CD4-positive, alpha-beta memory T cell (primary cell): ENCODE results near the gene ZFP1. TPM values are rescaled to one million over a fixed set of nuclear protein-coding genes. Genes with fewer than 3 reads are reported as not detected.

Experiments used
- CTCF ChIA-PET: fragments of 350-600 bp; sonication (Branson Sonifier 250); formaldehyde crosslinking; loops from one replicate; lab custom pipeline; 2021; ENCODE audit warnings: inconsistent platforms; ENCODE audit not compliant: partially characterized antibody; lab: Charles Lee
- POLR2A ChIA-PET: fragments of 350-600 bp; sonication (Branson Sonifier 250); formaldehyde crosslinking; loops from one replicate; lab custom pipeline; 2021; ENCODE audit not compliant: partially characterized antibody; lab: Charles Lee
- DNase-seq, 5 donors: peaks; one replicate each; pipeline versions ENCODE4 v3.0.0 to v3.0.0-alpha.2; 2020 to 2022; ENCODE audit warnings: mixed read lengths in 1 of 5
- H3K27ac ChIP-seq: one replicate; pipeline ENCODE4 v1.7.0; 2013; ENCODE audit warnings: low read depth, low read length
- H3K27me3 ChIP-seq: 2 replicates; pipeline ENCODE4 v1.7.0; 2013; ENCODE audit warnings: mild to moderate bottlenecking, low read length, moderate library complexity; ENCODE audit not compliant: insufficient read depth
- H3K36me3 ChIP-seq: 2 replicates; pipeline ENCODE4 v1.7.0; 2013; ENCODE audit warnings: mild to moderate bottlenecking, low read length, moderate library complexity; ENCODE audit not compliant: insufficient read depth
- H3K4me1 ChIP-seq: 2 replicates; pipeline ENCODE4 v1.7.0; 2013; ENCODE audit warnings: mild to moderate bottlenecking, low read length, moderate library complexity; ENCODE audit not compliant: insufficient read depth
- H3K4me3 ChIP-seq, 2 donors: one replicate each; pipeline ENCODE4 v1.7.0; 2013; ENCODE audit warnings: low read length in 2 of 2, mild to moderate bottlenecking in 1 of 2
- H3K9me3 ChIP-seq, 2 donors: one replicate each; pipeline ENCODE4 v1.7.0; 2013; ENCODE audit warnings: low read length in 2 of 2, control low read depth in 1 of 2; ENCODE audit not compliant: control insufficient read depth in 1 of 2
- H3K27ac Mint-ChIP-seq, 7 donors: one replicate each; pipeline ENCODE4 v1.8.0; 2020 to 2021; ENCODE audit warnings: mixed read lengths in 7 of 7, mild to moderate bottlenecking in 6 of 7, inconsistent platforms in 3 of 7, moderate library complexity in 3 of 7
- H3K27me3 Mint-ChIP-seq, 2 donors: one replicate each; pipeline ENCODE4 v1.8.0; 2020 to 2021; ENCODE audit warnings: mixed read lengths in 2 of 2
- H3K36me3 Mint-ChIP-seq, 2 donors: one replicate each; pipeline ENCODE4 v1.8.0; 2020 to 2021; ENCODE audit warnings: mixed read lengths in 2 of 2, inconsistent platforms in 1 of 2, mild to moderate bottlenecking in 1 of 2
- H3K4me1 Mint-ChIP-seq, 4 donors: one replicate each; pipeline ENCODE4 v1.8.0; 2020 to 2021; ENCODE audit warnings: mixed read lengths in 4 of 4, mild to moderate bottlenecking in 1 of 4
- H3K4me3 Mint-ChIP-seq, 8 donors: one replicate each; pipeline ENCODE4 v1.8.0; 2020 to 2021; ENCODE audit warnings: mixed read lengths in 8 of 8, mild to moderate bottlenecking in 7 of 8, moderate library complexity in 6 of 8, inconsistent platforms in 3 of 8
- H3K9me3 Mint-ChIP-seq, 8 donors: one replicate each; pipeline ENCODE4 v1.8.0; 2020 to 2021; ENCODE audit warnings: mixed read lengths in 8 of 8, mild to moderate bottlenecking in 5 of 8, inconsistent platforms in 3 of 8, moderate library complexity in 1 of 8
- intact Hi-C: fragments of 100-400 bp; cut with micrococcal nuclease; formaldehyde crosslinking; loops from one replicate; pipeline ENCODE4 v1.15.1; 2023
- polyA plus RNA-seq, 2 donors: library from polyadenylated mRNA; unstranded; fragments of 300-500 nt; fragmentation: Illumina TruSeq; gene quantifications; one replicate each; pipeline ENCODE4 v1.2.3, GENCODE V29; 2021
- total RNA-seq, 2 experiments: library from RNA; stranded (reverse); gene quantifications; one replicate each; pipeline ENCODE4 v1.2.3, GENCODE V29; 2021

The ZFP1 gene
- total and polyA plus RNA-seq, 4 experiments from 2014 or later = 11.7 to 22.3 (median 15.9) TPM

DNA sequence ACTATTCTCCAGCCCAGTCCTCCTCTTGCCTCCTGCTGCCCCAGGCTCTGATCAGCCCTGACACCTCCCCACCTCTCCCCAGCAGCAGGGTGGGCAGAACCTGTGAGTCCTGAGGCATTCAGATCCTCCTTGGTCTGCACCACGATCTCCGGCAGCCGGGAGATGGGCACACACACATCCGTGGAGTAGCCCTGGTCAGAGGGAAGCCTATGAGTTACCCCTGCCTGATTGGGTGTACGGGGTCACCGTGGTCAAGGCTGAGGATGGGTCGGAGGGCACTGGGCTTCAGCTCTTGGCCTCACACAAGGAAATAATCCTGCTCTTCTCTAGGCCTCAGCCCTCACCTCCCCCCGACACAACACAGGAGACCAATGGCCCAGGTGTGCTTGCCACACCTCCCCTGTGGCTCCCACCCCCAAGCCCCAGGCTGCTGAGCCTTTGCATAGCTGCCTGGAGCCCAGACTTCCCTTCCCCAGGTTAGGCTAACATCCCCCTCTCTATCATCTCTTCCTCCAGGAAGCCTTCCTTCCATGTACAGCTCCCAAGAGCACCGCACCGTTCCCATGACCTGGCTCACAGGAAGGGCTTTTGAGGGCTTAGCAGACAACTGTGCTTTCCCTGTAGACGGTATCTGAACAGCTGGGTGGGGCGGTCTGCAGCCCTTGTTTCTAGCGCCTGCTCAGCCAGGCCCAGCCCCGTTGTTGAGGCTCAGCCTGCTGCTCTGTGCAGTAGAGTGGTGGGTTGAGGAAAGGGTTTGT lies 35.4 kb upstream of the ZFP1 start:
- DNase-seq = no peak
- peaks cover 0 to 3% (median 0%) of the 10 kb centered on the region in 8 donors for H3K9me3 Mint-ChIP-seq
- CTCF ChIA-PET = interaction anchor here (0.8 to 7.5 kb wide), 9 partner anchors 8 to 299 kb away, joined by 3 to 254 read pairs (median 31); partner anchors contain the start of genes WDR59 and ZNRF1
- POLR2A ChIA-PET = no interaction called here
- no peak overlapping the region for H3K4me3 ChIP-seq
- peaks cover 37% of the 10 kb centered on the region for H3K4me1 ChIP-seq
- no peaks in the 10 kb centered on the region for H3K9me3 ChIP-seq
- no peak overlapping the region for H3K4me3 Mint-ChIP-seq
- no peaks in the 10 kb centered on the region for H3K27me3 ChIP-seq
- intact Hi-C loops = loop anchor here (5.0 kb wide), 1 partner anchor 51 kb away; no protein-coding TSS in a partner anchor
- no peaks in the 10 kb centered on the region for H3K36me3 Mint-ChIP-seq
- no peaks in the 10 kb centered on the region for H3K36me3 ChIP-seq
- no peak overlapping the region for H3K27ac ChIP-seq
- peaks cover 27 to 47% (median 37%) of the 10 kb centered on the region in 4 donors for H3K4me1 Mint-ChIP-seq
- H3K27me3 Mint-ChIP-seq = peaks cover 0 to 1% of the 10 kb centered on the region in 2 donors
- H3K27ac Mint-ChIP-seq = peak overlapping the region in 1 of 7 donors; percentile 35

DNA sequence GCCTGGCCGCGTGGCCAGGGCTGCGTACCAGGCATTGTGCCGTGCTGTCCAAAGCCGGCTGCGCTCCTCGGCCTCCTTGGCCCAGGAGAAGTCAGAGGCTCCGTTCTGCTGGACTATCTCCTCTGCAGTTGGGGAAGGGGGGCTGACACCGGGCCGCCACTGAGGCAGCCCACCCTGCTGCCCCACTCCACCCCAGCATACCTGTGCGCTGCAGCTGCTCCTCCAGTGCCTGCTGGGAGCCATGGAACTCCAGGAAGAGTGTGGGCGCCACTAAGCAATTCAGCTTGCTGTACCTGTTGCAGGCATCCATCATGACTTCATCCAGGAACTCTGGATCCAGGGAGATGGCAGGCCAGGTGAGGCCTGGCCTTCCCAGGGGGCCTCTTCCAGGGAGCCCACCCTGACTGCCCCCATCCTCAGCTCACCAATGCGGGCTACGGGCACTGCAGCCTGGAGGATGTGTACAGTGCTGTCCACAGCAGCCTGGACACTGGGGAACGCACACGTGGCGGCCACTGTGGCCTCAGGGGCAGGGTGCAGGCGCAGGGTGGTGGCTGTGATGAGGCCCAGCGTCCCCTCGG lies 34.7 kb upstream of the ZFP1 start:
- ChIA-PET CTCF (interaction anchor here (7.5 kb wide), 1 partner anchor 118 kb away, joined by 254 read pairs; the partner anchor contains the start of gene ZNRF1), POLR2A (interaction anchor here (0.6 kb wide), 1 partner anchor 16 kb away, joined by 3 read pairs; no protein-coding TSS in a partner anchor)
- no peak overlapping the region for H3K4me3 Mint-ChIP-seq
- intact Hi-C loops = loop anchor here (5.0 kb wide), 1 partner anchor 51 kb away; no protein-coding TSS in a partner anchor
- Histone ChIP-seq H3K36me3 (no peaks in the 10 kb centered on the region), H3K27me3 (no peaks in the 10 kb centered on the region), H3K4me3 (no peak overlapping the region), H3K9me3 (no peaks in the 10 kb centered on the region), H3K27ac (no peak overlapping the region), H3K4me1 (peaks cover 30% of the 10 kb centered on the region)
- no peaks in the 10 kb centered on the region for H3K36me3 Mint-ChIP-seq
- no peak for DNase-seq
- peaks cover 0 to 1% of the 10 kb centered on the region in 2 donors for H3K27me3 Mint-ChIP-seq
- H3K4me1 Mint-ChIP-seq = peaks cover 22 to 40% (median 31%) of the 10 kb centered on the region in 4 donors
- no peaks in the 10 kb centered on the region for H3K9me3 Mint-ChIP-seq
- no peak overlapping the region for H3K27ac Mint-ChIP-seq

DNA sequence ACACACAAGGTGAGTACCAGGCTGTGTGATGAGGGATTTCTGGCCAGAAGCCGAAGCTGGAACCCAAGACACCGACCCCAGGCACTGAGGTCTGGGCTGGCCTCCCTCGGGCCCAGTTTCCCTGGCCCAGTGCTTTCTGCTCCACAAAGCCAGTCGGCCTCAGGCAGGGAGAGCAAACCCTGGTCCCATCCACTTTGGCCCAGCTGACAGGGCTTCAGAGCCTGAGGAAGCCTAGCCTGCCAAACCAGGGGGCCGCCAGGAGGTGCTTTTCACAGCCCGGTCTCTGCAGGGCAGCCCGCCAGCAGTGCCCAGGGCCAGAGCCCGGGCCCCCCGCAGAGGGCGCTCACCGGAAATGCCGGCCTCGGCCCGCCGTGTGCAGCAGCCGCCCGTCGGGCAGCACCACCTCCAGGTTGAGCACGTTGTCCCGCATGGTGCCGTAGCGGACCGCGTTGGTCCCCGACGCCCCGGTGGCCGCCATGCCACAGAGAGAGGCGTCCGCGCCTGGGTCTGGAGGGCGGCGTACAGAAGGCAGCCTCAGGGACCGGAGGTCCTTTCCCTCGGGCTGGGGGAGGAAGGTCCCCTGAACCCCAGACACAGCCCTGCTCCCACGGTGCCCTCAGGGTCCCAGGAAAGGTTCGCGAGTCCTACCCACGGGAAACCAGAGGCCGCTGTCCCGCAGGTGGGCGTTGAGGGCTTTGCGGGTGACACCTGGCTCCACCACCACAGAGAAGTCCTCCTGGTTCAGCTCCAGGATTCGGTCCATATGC lies 34.0 kb upstream of the ZFP1 start:
- intact Hi-C loops = loop anchor here (5.0 kb wide), 1 partner anchor 52 kb away; no protein-coding TSS in a partner anchor
- DNase-seq = no peak
- H3K27me3 ChIP-seq = no peaks in the 10 kb centered on the region
- no peaks in the 10 kb centered on the region for H3K9me3 ChIP-seq
- Mint-ChIP-seq H3K27me3 (peaks cover 0 to 1% of the 10 kb centered on the region in 2 donors), H3K9me3 (no peaks in the 10 kb centered on the region), H3K4me1 (peaks cover 16 to 33% (median 23%) of the 10 kb centered on the region in 4 donors), H3K36me3 (no peaks in the 10 kb centered on the region), H3K27ac (no peak overlapping the region), H3K4me3 (no peak overlapping the region)
- POLR2A ChIA-PET = interaction anchor here (0.6 kb wide), 1 partner anchor 15 kb away, joined by 3 read pairs; no protein-coding TSS in a partner anchor
- H3K4me1 ChIP-seq = peaks cover 23% of the 10 kb centered on the region
- H3K36me3 ChIP-seq = no peaks in the 10 kb centered on the region
- no peak overlapping the region for H3K4me3 ChIP-seq
- CTCF ChIA-PET = interaction anchor here (7.5 kb wide), 1 partner anchor 119 kb away, joined by 254 read pairs; the partner anchor contains the start of gene ZNRF1
- H3K27ac ChIP-seq = no peak overlapping the region

DNA sequence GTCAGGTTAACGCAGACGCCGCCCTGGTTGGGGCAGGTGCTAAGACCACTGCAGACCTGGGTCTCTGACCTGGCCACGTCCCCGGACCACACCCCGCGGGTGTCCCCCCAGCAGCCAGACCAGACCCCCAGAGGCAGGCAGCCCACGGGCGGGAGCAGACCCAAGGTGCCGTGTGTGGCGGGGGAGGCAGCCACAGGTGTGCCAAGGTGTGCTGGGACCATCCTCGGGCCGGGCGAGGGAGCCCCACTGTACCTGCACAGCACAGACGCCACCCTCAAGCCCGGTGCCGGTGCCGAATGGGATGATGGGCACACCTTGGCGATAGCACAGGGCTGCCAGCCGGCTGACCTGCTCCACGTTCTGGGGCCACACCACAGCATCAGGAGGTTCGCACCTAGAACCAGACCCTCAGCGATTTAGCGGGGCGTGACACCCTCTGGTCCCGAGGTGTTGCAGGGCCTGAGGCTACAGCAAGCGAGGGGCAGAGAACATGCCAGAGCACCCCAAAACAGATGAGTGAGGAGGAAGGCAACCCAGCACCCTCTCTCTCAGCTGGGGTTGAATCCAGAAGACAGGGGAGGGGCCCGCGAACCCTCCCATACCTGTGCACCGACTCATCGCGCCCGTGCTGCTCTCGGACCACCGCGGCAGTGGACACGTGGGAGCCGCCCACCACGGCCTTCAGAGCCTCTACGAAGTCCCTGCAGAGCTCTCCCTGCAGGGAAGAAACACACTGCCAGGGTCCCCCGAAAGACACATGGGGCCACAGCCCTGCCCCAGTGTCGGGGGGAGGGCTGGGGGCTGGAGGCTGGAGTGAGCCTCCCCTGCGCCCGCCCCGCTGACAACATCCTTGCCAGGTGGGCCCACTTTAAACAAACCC lies 33.1 kb upstream of the ZFP1 start:
- H3K36me3 ChIP-seq = no peaks in the 10 kb centered on the region
- Mint-ChIP-seq H3K4me1 (peaks cover 10 to 24% (median 15%) of the 10 kb centered on the region in 4 donors), H3K9me3 (peaks cover 0 to 2% (median 0%) of the 10 kb centered on the region in 8 donors), H3K27me3 (peaks cover 0 to 1% of the 10 kb centered on the region in 2 donors), H3K4me3 (no peak overlapping the region), H3K27ac (no peak overlapping the region), H3K36me3 (no peaks in the 10 kb centered on the region)
- H3K4me1 ChIP-seq = peaks cover 14% of the 10 kb centered on the region
- H3K9me3 ChIP-seq = no peaks in the 10 kb centered on the region
- no peaks in the 10 kb centered on the region for H3K27me3 ChIP-seq
- no peak overlapping the region for H3K4me3 ChIP-seq
- intact Hi-C loops = loop anchor here (5.0 kb wide), 1 partner anchor 53 kb away; no protein-coding TSS in a partner anchor
- POLR2A ChIA-PET = no interaction called here
- no peak for DNase-seq
- CTCF ChIA-PET = no interaction called here
- no peak overlapping the region for H3K27ac ChIP-seq

DNA sequence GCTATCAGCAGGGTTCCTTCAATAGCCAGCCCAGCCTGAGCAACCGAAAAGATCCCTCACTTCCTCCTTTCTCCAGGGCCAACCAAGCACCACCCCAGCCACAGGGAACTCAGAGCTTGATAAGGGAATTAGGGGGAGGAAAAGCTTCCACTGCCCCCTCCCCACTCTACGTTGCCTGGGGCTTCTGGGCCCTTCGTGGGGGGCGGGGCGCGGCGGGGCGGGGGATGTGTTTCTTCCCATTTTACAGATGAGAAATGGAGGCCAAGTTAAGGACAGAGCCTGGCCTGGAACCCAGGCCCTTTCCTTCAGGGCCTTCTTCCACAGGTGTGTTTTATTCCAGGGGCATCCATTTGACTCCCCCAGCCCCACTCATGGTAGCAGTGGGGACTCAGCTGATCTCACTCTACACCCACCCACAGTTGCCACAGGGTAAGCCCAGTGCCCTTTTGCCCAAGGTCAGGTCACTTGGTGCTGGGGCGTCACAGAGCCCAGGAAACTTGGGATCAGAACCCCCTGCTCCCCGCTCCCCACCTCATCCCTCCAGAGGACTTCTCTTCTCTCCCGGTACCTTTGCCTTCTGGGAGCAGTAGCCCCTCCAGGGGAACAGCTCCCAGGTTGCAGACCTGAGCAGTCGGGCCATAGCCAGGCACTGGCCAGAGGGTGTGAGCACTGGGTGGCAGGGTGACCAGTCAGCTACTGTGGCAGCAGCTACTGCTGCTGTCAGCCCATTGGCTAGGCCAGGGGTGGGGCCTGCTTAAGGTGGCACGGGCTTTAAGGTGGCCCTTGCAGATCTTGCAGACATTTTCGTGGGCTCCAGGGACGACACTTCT lies 32.0 kb upstream of the ZFP1 start, which contains the start of gene LDHD:
LDHD (minus strand) TSS at position 700 of the 830 bp plus-strand sequence; CDS start at position 640, 60 bp downstream.
- no peak for DNase-seq
- peak within 1 kb of the TSS in 3 of 7 donors; percentile 7 to 60 (median 42) for H3K27ac Mint-ChIP-seq
- Histone ChIP-seq H3K4me3 (no peak within 1 kb of the TSS), H3K27me3 (no peaks in the 10 kb centered on the region), H3K36me3 (no peaks in the 10 kb centered on the region), H3K27ac (no peak within 1 kb of the TSS), H3K4me1 (peaks cover 3% of the 10 kb centered on the region), H3K9me3 (no peaks in the 10 kb centered on the region)
- H3K27me3 Mint-ChIP-seq = peaks cover 0 to under 1% of the 10 kb centered on the region in 2 donors
- POLR2A ChIA-PET = no interaction called here
- H3K36me3 Mint-ChIP-seq = no peaks in the 10 kb centered on the region
- CTCF ChIA-PET = interaction anchor here (1.0 kb wide), 1 partner anchor 118 kb away, joined by 5 read pairs; the partner anchor contains the start of gene ZNRF1
- H3K4me3 Mint-ChIP-seq = peak within 1 kb of the TSS in 1 of 8 donors; percentile 39
- H3K4me1 Mint-ChIP-seq = peaks cover under 1 to 13% (median 4%) of the 10 kb centered on the region in 4 donors
- peaks cover 0 to 3% (median 1%) of the 10 kb centered on the region in 8 donors for H3K9me3 Mint-ChIP-seq
- intact Hi-C loops = no loop called here
